Left ventricle myocardium inferior (tissue), 1 donor: Measurements from ENCODE around the gene SMAD7. TPM values are rescaled to one million over a fixed set of nuclear protein-coding genes. Genes with fewer than 3 reads are reported as not detected.
"Not testable (repeated sequence)": the region's sequence is repeated elsewhere in the genome, so short reads cannot be mapped to it uniquely, and the experiment has no call there.

Experiments
- DNase-seq: peaks from one replicate; pipeline ENCODE4 v3.0.0-alpha.2; 2020
- H3K27ac ChIP-seq: fragments of 200-600 bp; replicated peaks from 2 replicates; pipeline ENCODE4 v1.8.0; 2021
- H3K27me3 ChIP-seq: fragments of 200-600 bp; 2 replicates; pipeline ENCODE4 v1.8.0; 2021; ENCODE audit warnings: low read depth
- H3K36me3 ChIP-seq: fragments of 200-600 bp; 2 replicates; pipeline ENCODE4 v1.8.0; 2021
- H3K4me1 ChIP-seq: fragments of 200-600 bp; 2 replicates; pipeline ENCODE4 v1.8.0; 2021
- H3K4me3 ChIP-seq: fragments of 200-600 bp; 2 replicates; pipeline ENCODE4 v1.8.0; 2021; ENCODE audit warnings: mild to moderate bottlenecking, moderate library complexity
- H3K9me3 ChIP-seq: fragments of 200-600 bp; replicated peaks from 2 replicates; pipeline ENCODE4 v1.8.0; 2021
- intact Hi-C: fragments of 100-400 bp; cut with micrococcal nuclease; formaldehyde crosslinking; loops from one replicate; pipeline ENCODE4 v1.11.0; 2022
- total RNA-seq: library from RNA; stranded (reverse); fragmentation: NEBNext Ultra II Directional; extraction: Animal tissue kit (Norgen Biotek cat#: 25700); gene quantifications from one replicate; pipeline ENCODE4 v1.2.1, GENCODE V29; 2021
- TF ChIP-seq, protein P1 (sequence below): fragments of 200-600 bp; IDR thresholded peaks from 2 replicates; pipeline ENCODE4 v1.8.0; 2021; ENCODE audit warnings: antibody characterized with exemption, mild to moderate bottlenecking, borderline replicate concordance
- donor health status: DM: no; HTN: yes; CAD: no; lungs with severe emphysema.

The SMAD7 gene
- total RNA-seq, 1 donor from 2014 or later = 19.3 TPM

- Histone ChIP-seq H3K4me1 (peaks cover 13% of the 10 kb centered on the region), H3K27ac (no peak overlapping the region), H3K9me3 (no peaks in the 10 kb centered on the region), H3K4me3 (no peak overlapping the region), H3K27me3 (no peaks in the 10 kb centered on the region), H3K36me3 (no peaks in the 10 kb centered on the region)
- intact Hi-C loops = loop anchor here (2.0 kb wide), 1 partner anchor 41 kb away; no protein-coding TSS in a partner anchor
- TF ChIP-seq, protein P1, sequence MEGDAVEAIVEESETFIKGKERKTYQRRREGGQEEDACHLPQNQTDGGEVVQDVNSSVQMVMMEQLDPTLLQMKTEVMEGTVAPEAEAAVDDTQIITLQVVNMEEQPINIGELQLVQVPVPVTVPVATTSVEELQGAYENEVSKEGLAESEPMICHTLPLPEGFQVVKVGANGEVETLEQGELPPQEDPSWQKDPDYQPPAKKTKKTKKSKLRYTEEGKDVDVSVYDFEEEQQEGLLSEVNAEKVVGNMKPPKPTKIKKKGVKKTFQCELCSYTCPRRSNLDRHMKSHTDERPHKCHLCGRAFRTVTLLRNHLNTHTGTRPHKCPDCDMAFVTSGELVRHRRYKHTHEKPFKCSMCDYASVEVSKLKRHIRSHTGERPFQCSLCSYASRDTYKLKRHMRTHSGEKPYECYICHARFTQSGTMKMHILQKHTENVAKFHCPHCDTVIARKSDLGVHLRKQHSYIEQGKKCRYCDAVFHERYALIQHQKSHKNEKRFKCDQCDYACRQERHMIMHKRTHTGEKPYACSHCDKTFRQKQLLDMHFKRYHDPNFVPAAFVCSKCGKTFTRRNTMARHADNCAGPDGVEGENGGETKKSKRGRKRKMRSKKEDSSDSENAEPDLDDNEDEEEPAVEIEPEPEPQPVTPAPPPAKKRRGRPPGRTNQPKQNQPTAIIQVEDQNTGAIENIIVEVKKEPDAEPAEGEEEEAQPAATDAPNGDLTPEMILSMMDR = no peak
- DNase-seq = no peak
These were observed 76.5 kb downstream of the SMAD7 start for GRCh38 chr18:48874233-48874632.

- peaks cover 9% of the 10 kb centered on the region for H3K4me1 ChIP-seq
- no peak overlapping the region for H3K27ac ChIP-seq
- H3K4me3 ChIP-seq = no peak overlapping the region
- DNase-seq = no peak
- no peaks in the 10 kb centered on the region for H3K36me3 ChIP-seq
- intact Hi-C loops = no loop called here
- no peaks in the 10 kb centered on the region for H3K9me3 ChIP-seq
- H3K27me3 ChIP-seq = no peaks in the 10 kb centered on the region
- TF ChIP-seq, protein P1 = no peak
These were observed 78.3 kb downstream of the SMAD7 start for GRCh38 chr18:48872234-48873145.

GRCh38 chr18:48871391-48872166 is 79.2 kb downstream of the SMAD7 start:
- Histone ChIP-seq H3K4me3 (no peak overlapping the region), H3K27ac (no peak overlapping the region), H3K4me1 (peaks cover 10% of the 10 kb centered on the region), H3K36me3 (no peaks in the 10 kb centered on the region), H3K9me3 (no peaks in the 10 kb centered on the region), H3K27me3 (no peaks in the 10 kb centered on the region)
- intact Hi-C loops = no loop called here
- DNase-seq = no peak
- TF ChIP-seq, protein P1 = no peak

DNA sequence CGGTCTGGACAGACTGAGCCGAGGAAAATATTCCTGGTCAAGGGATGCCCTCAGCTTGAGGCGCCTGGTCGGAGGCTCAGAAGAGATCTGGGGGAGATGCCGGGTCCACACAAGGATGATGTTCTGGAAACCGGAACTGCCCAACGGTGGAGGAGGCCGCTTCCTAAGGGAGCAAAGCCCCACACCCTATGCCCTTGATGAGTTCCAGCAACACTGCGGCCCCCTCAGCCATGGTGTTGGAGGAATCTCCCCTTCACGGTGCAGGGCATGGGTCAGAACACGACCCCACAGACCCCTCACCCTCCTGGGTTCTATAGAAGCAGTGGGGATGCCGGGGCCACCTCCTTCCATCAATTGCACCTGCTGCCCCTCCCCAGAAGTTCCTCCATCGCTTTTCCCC is 79.8 kb downstream of the SMAD7 start:
- intact Hi-C loops, H3K9me3 ChIP-seq, H3K27me3 ChIP-seq, H3K4me3 ChIP-seq, DNase-seq, H3K27ac ChIP-seq, H3K36me3 ChIP-seq: not testable (repeated sequence)
- H3K4me1 ChIP-seq = peaks cover 14% of the 10 kb centered on the region
